ENCODE data around the gene KLF4. TPM values are rescaled to one million over a fixed set of nuclear protein-coding genes. Genes with fewer than 3 reads are reported as not detected.

KLF4 gene
- total and polyA plus RNA-seq, 2 experiments from 2014 or later, result 35.0 to 66.8 TPM

GRCh38 chr9:107443786-107444185, 45.8 kb downstream of the KLF4 start:
- Histone ChIP-seq H3K4me2 (no peak overlapping the region), H3K9me3 (ENCODE audit: low read depth) (no peaks in the 10 kb centered on the region), H3K4me3 (no peak overlapping the region), H3K4me1 (ENCODE audit: insufficient read depth) (peaks cover 5% of the 10 kb centered on the region), H3K27ac (no peak overlapping the region), H2AFZ (no peak overlapping the region), H3K36me3 (replicated peaks; ENCODE audit: insufficient read depth, low read depth) (no peaks in the 10 kb centered on the region), H3K9me2 (replicated peaks; ENCODE audit: insufficient read depth) (no peaks in the 10 kb centered on the region), H3K27me3 (no peaks in the 10 kb centered on the region), H4K20me1 (ENCODE audit: insufficient read depth, poor library complexity, severe bottlenecking) (no peaks in the 10 kb centered on the region), H3K79me2 (no peaks in the 10 kb centered on the region)
- TF ChIP-seq EZH2 (IDR thresholded peaks at IDR 0.05; ENCODE audit: borderline replicate concordance) (no peak), EZH2phosphoT487 (IDR thresholded peaks at IDR 0.05; ENCODE audit: low read depth, severe bottlenecking, unreplicated experiment) (no peak), CTCF (IDR thresholded peaks at IDR 0.05; ENCODE audit: poor library complexity) (no peak)
- no peak for DNase-seq (ENCODE audit: low spot score)
- WGBS (ENCODE audit: low lambda C conversion rate, missing lambda C conversion rate), result 83% methylated on average over 1 of the region's 1 CpG

GRCh38 chr9:107439991-107440456, 49.5 kb downstream of the KLF4 start:
- Histone ChIP-seq H4K20me1 (ENCODE audit: insufficient read depth, poor library complexity, severe bottlenecking) (no peaks in the 10 kb centered on the region), H3K27me3 (no peaks in the 10 kb centered on the region), H3K9me2 (replicated peaks; ENCODE audit: insufficient read depth) (no peaks in the 10 kb centered on the region), H2AFZ (no peak overlapping the region), H3K79me2 (no peaks in the 10 kb centered on the region), H3K4me1 (ENCODE audit: insufficient read depth) (peaks cover 5% of the 10 kb centered on the region), H3K9me3 (ENCODE audit: low read depth) (no peaks in the 10 kb centered on the region), H3K4me3 (no peak overlapping the region), H3K4me2 (no peak overlapping the region), H3K27ac (peak overlapping the region; percentile 2), H3K36me3 (replicated peaks; ENCODE audit: insufficient read depth, low read depth) (no peaks in the 10 kb centered on the region)
- DNase-seq (ENCODE audit: low spot score), result peak; percentile 34
- 29% methylated on average over 3 of the region's 3 CpGs for WGBS (ENCODE audit: low lambda C conversion rate, missing lambda C conversion rate)
- no peak for TF ChIP-seq CTCF (IDR thresholded peaks at IDR 0.05; ENCODE audit: poor library complexity)

- H4K20me1 ChIP-seq (ENCODE audit: insufficient read depth, poor library complexity, severe bottlenecking), result no peaks in the 10 kb centered on the region
- H3K27ac ChIP-seq, result no peak overlapping the region
- no peak overlapping the region for H2AFZ ChIP-seq
- H3K4me1 ChIP-seq (ENCODE audit: insufficient read depth), result peaks cover 5% of the 10 kb centered on the region
- H3K4me2 ChIP-seq, result no peak overlapping the region
- H3K9me2 ChIP-seq (replicated peaks; ENCODE audit: insufficient read depth), result no peaks in the 10 kb centered on the region
- DNase-seq (ENCODE audit: low spot score), result no peak
- no peaks in the 10 kb centered on the region for H3K79me2 ChIP-seq
- TF ChIP-seq EZH2 (IDR thresholded peaks at IDR 0.05; ENCODE audit: borderline replicate concordance), result no peak
- TF ChIP-seq CTCF (IDR thresholded peaks at IDR 0.05; ENCODE audit: poor library complexity), result no peak
- no peak for TF ChIP-seq EZH2phosphoT487 (IDR thresholded peaks at IDR 0.05; ENCODE audit: low read depth, severe bottlenecking, unreplicated experiment)
- no peaks in the 10 kb centered on the region for H3K27me3 ChIP-seq
- H3K9me3 ChIP-seq (ENCODE audit: low read depth), result no peaks in the 10 kb centered on the region
- no peak overlapping the region for H3K4me3 ChIP-seq
- H3K36me3 ChIP-seq (replicated peaks; ENCODE audit: insufficient read depth, low read depth), result no peaks in the 10 kb centered on the region
- 35% methylated on average over 7 of the region's 7 CpGs for WGBS (ENCODE audit: low lambda C conversion rate, missing lambda C conversion rate)
These were observed 51.1 kb downstream of the KLF4 start for GRCh38 chr9:107438211-107439031.

Data from hepatocyte (in vitro differentiated cells).